Naive thymus-derived CD4-positive, alpha-beta T cell (primary cell): ENCODE data around the gene TGFB2. TPM values are rescaled to one million over a fixed set of nuclear protein-coding genes. Genes with fewer than 3 reads are reported as not detected.

Source experiments
- ATAC-seq: fragments of 150-1000 bp; cut with Tn5 transposase; 2 replicates; pipeline ENCODE4 v1.10.0; 2021; ENCODE audit warnings: mild to moderate bottlenecking, moderate library complexity
- CTCF ChIA-PET: fragments of 350-600 bp; sonication (Branson Sonifier 250); formaldehyde crosslinking; loops from one replicate; lab custom pipeline; 2021; ENCODE audit warnings: antibody characterized with exemption; lab: Charles Lee
- POLR2A ChIA-PET: fragments of 350-600 bp; sonication (Branson Sonifier 250); formaldehyde crosslinking; loops from one replicate; lab custom pipeline; 2021; ENCODE audit warnings: antibody characterized with exemption, inconsistent platforms; lab: Charles Lee
- DNase-seq, 9 donors: peaks; one replicate each; pipeline versions ENCODE4 v3.0.0 to v3.0.0-alpha.2; 2020 to 2022; ENCODE audit warnings: mixed read lengths in 1 of 9
- H3K27ac ChIP-seq: one replicate; pipeline ENCODE4 v1.7.0; 2013; ENCODE audit warnings: mild to moderate bottlenecking, low read depth, low read length, moderate library complexity
- H3K27me3 ChIP-seq, 2 donors: one replicate each; pipeline ENCODE4 v1.7.0; 2013; ENCODE audit warnings: low read length in 2 of 2, mild to moderate bottlenecking in 2 of 2, moderate library complexity in 2 of 2; ENCODE audit not compliant: control insufficient read depth in 2 of 2, insufficient read depth in 2 of 2
- H3K36me3 ChIP-seq, 3 experiments: 1 replicate in 2 of 3; 2 replicates in 1 of 3; pipeline ENCODE4 v1.7.0; 2013; ENCODE audit warnings: low read length in 3 of 3, mild to moderate bottlenecking in 3 of 3, moderate library complexity in 1 of 3; ENCODE audit not compliant: insufficient read depth in 3 of 3, control insufficient read depth in 2 of 3
- H3K4me1 ChIP-seq, 2 donors: one replicate each; pipeline ENCODE4 v1.7.0; 2013; ENCODE audit warnings: low read length in 2 of 2, mild to moderate bottlenecking in 2 of 2, moderate library complexity in 1 of 2; ENCODE audit not compliant: control insufficient read depth in 2 of 2, insufficient read depth in 2 of 2
- H3K4me3 ChIP-seq: 2 replicates; pipeline ENCODE4 v1.7.0; 2013; ENCODE audit warnings: mild to moderate bottlenecking, low read length
- H3K9me3 ChIP-seq, 3 experiments: 1 replicate in 2 of 3; 2 replicates in 1 of 3; pipeline ENCODE4 v1.7.0; 2013; ENCODE audit warnings: low read length in 3 of 3; ENCODE audit not compliant: control insufficient read depth in 2 of 3
- H3K27ac Mint-ChIP-seq, 9 donors: one replicate each; pipeline ENCODE4 v1.8.0; 2020 to 2022; ENCODE audit warnings: mixed read lengths in 9 of 9, mild to moderate bottlenecking in 8 of 9, moderate library complexity in 5 of 9, inconsistent platforms in 2 of 9
- H3K27me3 Mint-ChIP-seq, 5 donors: one replicate each; pipeline ENCODE4 v1.8.0; 2021 to 2022; ENCODE audit warnings: mixed read lengths in 5 of 5, mild to moderate bottlenecking in 1 of 5
- H3K36me3 Mint-ChIP-seq, 5 donors: one replicate each; pipeline ENCODE4 v1.8.0; 2020 to 2022; ENCODE audit warnings: mixed read lengths in 5 of 5, mild to moderate bottlenecking in 3 of 5, inconsistent platforms in 1 of 5
- H3K4me1 Mint-ChIP-seq, 7 donors: one replicate each; pipeline ENCODE4 v1.8.0; 2020 to 2022; ENCODE audit warnings: mixed read lengths in 7 of 7, mild to moderate bottlenecking in 3 of 7, inconsistent platforms in 1 of 7
- H3K4me3 Mint-ChIP-seq, 10 donors: one replicate each; pipeline ENCODE4 v1.8.0; 2020 to 2022; ENCODE audit warnings: mild to moderate bottlenecking in 10 of 10, mixed read lengths in 10 of 10, moderate library complexity in 6 of 10, inconsistent platforms in 2 of 10
- H3K9me3 Mint-ChIP-seq, 11 donors: one replicate each; pipeline ENCODE4 v1.8.0; 2020 to 2022; ENCODE audit warnings: mixed read lengths in 11 of 11, mild to moderate bottlenecking in 4 of 11, inconsistent platforms in 1 of 11, moderate library complexity in 1 of 11
- intact Hi-C, 2 donors: fragments of 100-400 bp; cut with micrococcal nuclease; formaldehyde crosslinking; loops; one replicate each; pipeline ENCODE4 v1.15.1; 2023
- polyA plus RNA-seq, 2 donors: library from polyadenylated mRNA; unstranded; fragments of 300-500 nt; fragmentation: Illumina TruSeq; gene quantifications; one replicate each; pipeline ENCODE4 v1.2.3, GENCODE V29; 2021
- total RNA-seq, 6 experiments: library from RNA in 5 of 6; stranded (reverse) in 5 of 6; gene quantifications; 1 replicate in 5 of 6; 2 replicates in 1 of 6; pipeline ENCODE4 v1.2.3 and lab custom pipeline; 2021 to 2026

TGFB2 gene
- total and polyA plus RNA-seq, 7 experiments from 2014 or later = not detected

GRCh38 chr1:218369688-218370511 lies 24.8 kb downstream of the TGFB2 start:
- Histone ChIP-seq H3K36me3 (no peaks in the 10 kb centered on the region), H3K27ac (no peak overlapping the region), H3K27me3 (no peaks in the 10 kb centered on the region), H3K4me1 (no peaks in the 10 kb centered on the region), H3K9me3 (no peaks in the 10 kb centered on the region), H3K4me3 (no peak overlapping the region)
- Mint-ChIP-seq H3K4me1 (no peaks in the 10 kb centered on the region), H3K4me3 (no peak overlapping the region), H3K9me3 (no peaks in the 10 kb centered on the region), H3K27me3 (peaks cover 0 to 10% (median 4%) of the 10 kb centered on the region in 5 donors), H3K36me3 (no peaks in the 10 kb centered on the region), H3K27ac (no peak overlapping the region)
- ChIA-PET POLR2A (no interaction called here), CTCF (no interaction called here)
- intact Hi-C loops = no loop called here
- DNase-seq = no peak
- ATAC-seq = no peak

GRCh38 chr1:218371927-218372672 lies 27.0 kb downstream of the TGFB2 start:
- ATAC-seq = no peak
- H3K27me3 Mint-ChIP-seq = peaks cover 0 to 22% (median 7%) of the 10 kb centered on the region in 5 donors
- DNase-seq = no peak

DNA sequence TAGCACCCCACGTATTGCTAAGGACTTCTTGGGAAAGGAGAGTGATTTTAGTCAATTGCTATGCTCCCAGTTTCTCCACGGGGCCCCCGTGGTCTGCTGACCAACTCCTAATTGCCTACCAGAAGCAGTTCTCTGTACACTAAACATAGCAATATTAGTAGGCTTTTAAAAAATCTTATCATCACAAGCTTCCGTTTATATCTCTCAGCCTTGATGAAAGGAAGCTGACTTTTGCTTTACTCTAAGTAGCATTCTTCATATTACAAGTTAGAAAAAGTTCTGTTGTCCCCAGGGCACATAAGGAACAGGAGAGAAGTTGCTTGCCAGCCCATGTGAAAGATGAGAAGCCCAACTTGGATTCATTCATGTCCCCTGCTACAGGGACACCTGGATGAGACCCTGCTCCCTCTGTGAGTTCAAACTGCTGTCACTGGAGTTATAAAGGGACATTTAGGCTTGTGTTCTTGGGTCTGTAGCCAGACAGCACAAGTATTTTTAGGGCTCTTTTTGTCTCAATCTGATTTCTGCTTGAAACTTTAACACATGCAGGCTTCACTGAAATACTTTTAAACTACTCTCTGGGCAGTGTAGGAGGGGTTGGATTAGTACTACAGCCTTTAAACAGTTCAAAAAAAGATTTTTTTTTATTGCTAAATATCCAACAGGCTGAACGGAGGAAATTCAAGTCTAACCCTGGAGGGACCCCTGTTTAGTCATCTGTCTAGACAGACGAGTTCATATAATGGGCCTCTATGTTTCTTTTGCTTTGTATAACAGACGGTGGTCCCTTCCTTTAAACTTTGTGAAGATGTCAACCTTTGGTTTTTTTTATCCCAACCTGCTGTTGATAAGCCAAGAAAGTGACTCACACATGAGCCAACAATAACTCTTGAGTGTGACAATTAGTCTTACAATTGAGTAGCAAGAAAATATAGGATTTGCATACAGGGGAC lies 29.5 kb downstream of the TGFB2 start:
- Histone ChIP-seq H3K9me3 (no peaks in the 10 kb centered on the region), H3K27me3 (no peaks in the 10 kb centered on the region), H3K27ac (no peak overlapping the region), H3K36me3 (no peaks in the 10 kb centered on the region), H3K4me3 (no peak overlapping the region), H3K4me1 (no peaks in the 10 kb centered on the region)
- H3K27me3 Mint-ChIP-seq = peaks cover 0 to 22% (median 14%) of the 10 kb centered on the region in 5 donors
- ATAC-seq = no peak
- intact Hi-C loops = no loop called here
- H3K9me3 Mint-ChIP-seq = no peaks in the 10 kb centered on the region
- POLR2A ChIA-PET = no interaction called here
- CTCF ChIA-PET = no interaction called here
- H3K36me3 Mint-ChIP-seq = no peaks in the 10 kb centered on the region
- peaks cover 0 to 10% (median 7%) of the 10 kb centered on the region in 7 donors for H3K4me1 Mint-ChIP-seq
- no peak overlapping the region for H3K4me3 Mint-ChIP-seq
- no peak for DNase-seq
- H3K27ac Mint-ChIP-seq = peak overlapping the region in 1 of 9 donors; percentile 16

More at GRCh38 chr1:218371927-218372672, 27.0 kb downstream of the TGFB2 start:
- POLR2A ChIA-PET = no interaction called here
- Histone ChIP-seq H3K4me3 (no peak overlapping the region), H3K27ac (no peak overlapping the region), H3K36me3 (no peaks in the 10 kb centered on the region), H3K9me3 (no peaks in the 10 kb centered on the region), H3K27me3 (no peaks in the 10 kb centered on the region), H3K4me1 (no peaks in the 10 kb centered on the region)
- intact Hi-C loops = no loop called here
- CTCF ChIA-PET = no interaction called here
- H3K27ac Mint-ChIP-seq = no peak overlapping the region
- no peak overlapping the region for H3K4me3 Mint-ChIP-seq
- H3K9me3 Mint-ChIP-seq = no peaks in the 10 kb centered on the region
- H3K4me1 Mint-ChIP-seq = peaks cover 0 to 3% (median 1%) of the 10 kb centered on the region in 7 donors
- no peaks in the 10 kb centered on the region for H3K36me3 Mint-ChIP-seq

- Mint-ChIP-seq H3K36me3 (no peaks in the 10 kb centered on the region), H3K27me3 (peaks cover 14 to 31% (median 23%) of the 10 kb centered on the region in 5 donors), H3K4me3 (no peak overlapping the region), H3K27ac (no peak overlapping the region), H3K4me1 (peaks cover 0 to 10% (median 7%) of the 10 kb centered on the region in 7 donors), H3K9me3 (no peaks in the 10 kb centered on the region)
- Histone ChIP-seq H3K9me3 (no peaks in the 10 kb centered on the region), H3K4me1 (no peaks in the 10 kb centered on the region), H3K27ac (no peak overlapping the region), H3K36me3 (no peaks in the 10 kb centered on the region), H3K4me3 (no peak overlapping the region), H3K27me3 (no peaks in the 10 kb centered on the region)
- ChIA-PET CTCF (no interaction called here), POLR2A (no interaction called here)
- intact Hi-C loops = loop anchor here (1.0 to 2.0 kb wide), 2 partner anchors 26 to 46 kb away; no protein-coding TSS in a partner anchor
- DNase-seq = no peak
- no peak for ATAC-seq
These were observed 31.6 kb downstream of the TGFB2 start for GRCh38 chr1:218376722-218377121.

DNA sequence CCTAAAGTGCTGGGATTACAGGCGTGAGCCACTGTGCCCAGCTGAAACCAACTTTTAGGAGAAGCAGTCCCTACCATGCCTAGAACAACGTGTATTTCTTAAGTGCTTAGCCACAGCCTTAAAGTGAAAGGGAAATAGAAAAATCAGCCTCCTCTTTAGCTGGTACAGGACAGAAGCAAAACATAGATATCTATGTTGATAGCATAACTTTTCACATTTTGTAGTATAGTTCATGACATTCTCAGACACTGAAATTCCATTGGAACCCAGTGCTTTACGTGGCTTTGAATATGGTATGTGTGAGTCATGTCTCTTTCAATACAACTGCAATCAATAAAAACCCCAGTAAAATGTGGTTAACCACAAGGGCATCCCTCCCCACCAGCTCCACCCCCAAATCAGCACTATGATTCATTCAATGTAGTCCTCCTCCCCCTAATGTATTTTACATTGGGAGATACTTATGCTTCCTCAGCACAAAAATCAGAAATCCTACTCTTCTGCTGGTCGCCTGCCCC lies 32.1 kb downstream of the TGFB2 start:
- ATAC-seq = peak; percentile 77
- intact Hi-C loops = loop anchor here in 1 of 2 donors (2.0 kb wide), 1 partner anchor 26 kb away; no protein-coding TSS in a partner anchor

More for the DNA sequence above, 32.1 kb downstream of the TGFB2 start:
- H3K9me3 Mint-ChIP-seq = no peaks in the 10 kb centered on the region
- H3K27ac Mint-ChIP-seq = no peak overlapping the region
- H3K36me3 Mint-ChIP-seq = no peaks in the 10 kb centered on the region
- CTCF ChIA-PET = no interaction called here
- peak in 8 of 9 donors; percentile 3 to 68 (median 8) for DNase-seq
- peaks cover 14 to 35% (median 28%) of the 10 kb centered on the region in 5 donors for H3K27me3 Mint-ChIP-seq
- no peak overlapping the region for H3K4me3 ChIP-seq
- H3K36me3 ChIP-seq = no peaks in the 10 kb centered on the region
- H3K9me3 ChIP-seq = no peaks in the 10 kb centered on the region
- H3K4me1 Mint-ChIP-seq = peaks cover 0 to 10% (median 7%) of the 10 kb centered on the region in 7 donors
- peak overlapping the region in 1 of 10 donors; percentile 23 for H3K4me3 Mint-ChIP-seq
- H3K27me3 ChIP-seq = no peaks in the 10 kb centered on the region
- no peak overlapping the region for H3K27ac ChIP-seq
- POLR2A ChIA-PET = no interaction called here
- H3K4me1 ChIP-seq = no peaks in the 10 kb centered on the region
